H1 (cell line): Measurements from ENCODE around the gene EPX. TPM values are rescaled to one million over a fixed set of nuclear protein-coding genes. Genes with fewer than 3 reads are reported as not detected.

Experiments used
- CTCF ChIA-PET: fragments of 300-600 bp; sonication (Branson Sonifier 250); formaldehyde crosslinking; loops from one replicate; lab custom pipeline; 2021; ENCODE audit not compliant: partially characterized antibody; lab: Charles Lee
- POLR2A ChIA-PET: fragments of 300-600 bp; sonication (Branson Sonifier 250); formaldehyde crosslinking; loops from one replicate; lab custom pipeline; 2021; ENCODE audit warnings: inconsistent platforms; ENCODE audit not compliant: partially characterized antibody; lab: Charles Lee
- DNase-seq, 2 experiments: peaks; one replicate each; pipeline versions ENCODE4 v3.0.0 to v3.0.0-alpha.2; 2010 to 2022; ENCODE audit warnings: low spot score in 2 of 2, low read depth in 1 of 2, mixed read lengths in 1 of 2
- FAIRE-seq: peaks from 2 replicates; lab custom pipeline; 2011; peaks lifted over from hg19 to GRCh38; lab: Jason Lieb, UNC
- H2AFZ ChIP-seq: 2 replicates; pipeline ENCODE4 v1.8.1; 2012; ENCODE audit warnings: low read length, inconsistent platforms
- H2AK5ac ChIP-seq: 2 replicates; pipeline ENCODE4 v1.6.1; 2013; ENCODE audit warnings: low read depth, low read length
- H2BK120ac ChIP-seq: replicated peaks from 2 replicates; pipeline ENCODE3; 2013; ENCODE audit warnings: low read depth, low read length, inconsistent platforms
- H2BK12ac ChIP-seq: 2 replicates; pipeline ENCODE4 v1.6.1; 2013; ENCODE audit warnings: low read depth, low read length
- H2BK15ac ChIP-seq: 2 replicates; pipeline ENCODE4 v1.6.1; 2013; ENCODE audit warnings: low read length
- H2BK20ac ChIP-seq: 2 replicates; pipeline ENCODE4 v1.6.1; 2013; ENCODE audit warnings: low read length
- H2BK5ac ChIP-seq: 2 replicates; pipeline ENCODE4 v1.6.1; 2013; ENCODE audit warnings: low read depth, low read length
- H3K14ac ChIP-seq: 2 replicates; pipeline ENCODE4 v1.6.1; 2013; ENCODE audit warnings: inconsistent platforms; ENCODE audit not compliant: insufficient read length
- H3K18ac ChIP-seq: 2 replicates; pipeline ENCODE4 v1.6.1; 2013; ENCODE audit warnings: low read length; ENCODE audit errors: extremely low read depth
- H3K23ac ChIP-seq: 2 replicates; pipeline ENCODE4 v1.6.1; 2013; ENCODE audit warnings: inconsistent platforms; ENCODE audit not compliant: insufficient read length
- H3K23me2 ChIP-seq: 2 replicates; pipeline ENCODE4 v1.6.1; 2013; ENCODE audit warnings: low read depth, low read length
- H3K27ac ChIP-seq: 2 replicates; pipeline ENCODE4 v1.6.1; 2011; ENCODE audit warnings: low read depth, low read length, inconsistent platforms
- H3K27me3 ChIP-seq, 4 experiments: replicated peaks in 1 of 4; 1 replicate in 1 of 4; 2 replicates in 3 of 4; pipeline versions ENCODE4 v1.6.1 to v1.8.1; 2011 to 2013; ENCODE audit warnings: low read length in 3 of 4, mild to moderate bottlenecking in 3 of 4, inconsistent platforms in 2 of 4, mixed read lengths in 2 of 4, moderate library complexity in 1 of 4; ENCODE audit not compliant: control insufficient read depth in 3 of 4, insufficient read depth in 3 of 4; ENCODE audit errors: extremely low read depth in 1 of 4
- H3K36me3 ChIP-seq, 4 experiments: 2 replicates each; pipeline versions ENCODE4 v1.6.1 to v1.8.1; 2011 to 2013; ENCODE audit warnings: mild to moderate bottlenecking in 4 of 4, low read length in 3 of 4, moderate library complexity in 2 of 4, control low read depth in 1 of 4, inconsistent platforms in 1 of 4; ENCODE audit not compliant: insufficient read depth in 4 of 4, control insufficient read depth in 2 of 4
- H3K4ac ChIP-seq: replicated peaks from 2 replicates; pipeline ENCODE3; 2013; ENCODE audit warnings: low read length, low read depth, mixed read lengths, inconsistent platforms; ENCODE audit not compliant: insufficient read length
- H3K4me1 ChIP-seq, 4 experiments: replicated peaks in 1 of 4; 1 replicate in 1 of 4; 2 replicates in 3 of 4; pipeline versions ENCODE4 v1.6.1 to v1.8.1; 2011 to 2013; ENCODE audit warnings: low read length in 3 of 4, inconsistent platforms in 2 of 4, mixed read lengths in 1 of 4; ENCODE audit not compliant: insufficient read depth in 4 of 4, control insufficient read depth in 3 of 4
- H3K4me2 ChIP-seq, 2 experiments: 2 replicates each; pipeline versions ENCODE4 v1.6.1 to v1.8.1; 2011 to 2013; ENCODE audit warnings: low read depth in 2 of 2, low read length in 2 of 2, control low read depth in 1 of 2, inconsistent platforms in 1 of 2, mild to moderate bottlenecking in 1 of 2; ENCODE audit not compliant: insufficient read depth in 1 of 2
- H3K4me3 ChIP-seq, 4 experiments: fragments of 200-600, 300-600 bp in 1 of 4; sonication (generic), shearing (Covaris generic), sonication (Bioruptor Twin) in 1 of 4; 2 replicates each; pipeline versions ENCODE4 v1.5.1 to v1.8.1; 2011 to 2016; ENCODE audit warnings: low read length in 4 of 4, low read depth in 3 of 4, control low read depth in 2 of 4, inconsistent platforms in 2 of 4, mild to moderate bottlenecking in 2 of 4, mixed read lengths in 1 of 4, moderate library complexity in 1 of 4; ENCODE audit not compliant: insufficient read depth in 2 of 4; ENCODE audit errors: extremely low read depth in 1 of 4
- H3K56ac ChIP-seq: replicated peaks from 2 replicates; pipeline ENCODE3; 2013; ENCODE audit warnings: low read depth, mild to moderate bottlenecking, mixed read lengths, low read length, inconsistent platforms; ENCODE audit not compliant: insufficient read length
- H3K79me1 ChIP-seq: 2 replicates; pipeline ENCODE4 v1.6.1; 2013; ENCODE audit warnings: low read depth, low read length, control low read depth
- H3K79me2 ChIP-seq, 2 experiments: 2 replicates each; pipeline versions ENCODE4 v1.6.1 to v1.8.1; 2012 to 2013; ENCODE audit warnings: low read length in 2 of 2, mild to moderate bottlenecking in 2 of 2, inconsistent platforms in 1 of 2; ENCODE audit not compliant: insufficient read depth in 2 of 2, control insufficient read depth in 1 of 2
- H3K9ac ChIP-seq, 4 experiments: replicated peaks in 1 of 4; 1 replicate in 1 of 4; 2 replicates in 3 of 4; pipeline versions ENCODE4 v1.6.1 to v1.8.1; 2011 to 2013; ENCODE audit warnings: low read depth in 3 of 4, low read length in 3 of 4, control low read depth in 2 of 4, mild to moderate bottlenecking in 2 of 4, moderate library complexity in 2 of 4, inconsistent platforms in 1 of 4; ENCODE audit errors: extremely low read depth in 1 of 4
- H3K9me3 ChIP-seq, 2 experiments: 2 replicates each; pipeline versions ENCODE4 v1.6.1 to v1.8.1; 2012 to 2013; ENCODE audit warnings: mild to moderate bottlenecking in 2 of 2, moderate library complexity in 2 of 2, control low read depth in 1 of 2, inconsistent platforms in 1 of 2, low read depth in 1 of 2, low read length in 1 of 2, mixed read lengths in 1 of 2; ENCODE audit not compliant: insufficient read depth in 2 of 2
- H4K20me1 ChIP-seq, 2 experiments: replicated peaks in 1 of 2; 2 replicates each; pipeline versions ENCODE3 to v1.8.1; 2011 to 2013; ENCODE audit warnings: inconsistent platforms in 2 of 2, low read length in 2 of 2, mild to moderate bottlenecking in 1 of 2; ENCODE audit not compliant: insufficient read depth in 2 of 2, control insufficient read depth in 1 of 2
- H4K5ac ChIP-seq: 2 replicates; pipeline ENCODE4 v1.6.1; 2013; ENCODE audit warnings: low read length, low read depth, mixed read lengths, inconsistent platforms; ENCODE audit not compliant: insufficient read length
- H4K8ac ChIP-seq: 2 replicates; pipeline ENCODE4 v1.8.0; 2013; ENCODE audit warnings: mild to moderate bottlenecking, moderate library complexity, low read length, inconsistent platforms; ENCODE audit not compliant: insufficient read depth; ENCODE audit errors: extremely low read depth
- H4K91ac ChIP-seq: replicated peaks from 2 replicates; pipeline ENCODE3; 2013; ENCODE audit warnings: low read length, mixed read lengths, inconsistent platforms; ENCODE audit not compliant: insufficient read length
- GTF2F1 ChIP-seq: IDR thresholded peaks from 2 replicates; pipeline ENCODE4 v1.6.1; 2012; ENCODE audit warnings: low read depth, low read length, improper control_type of control experiment, borderline replicate concordance
- NANOG ChIP-seq: IDR thresholded peaks from 2 replicates; pipeline ENCODE4 v1.6.1; 2011; ENCODE audit warnings: low read length, low read depth, mild to moderate bottlenecking, inconsistent platforms; ENCODE audit not compliant: insufficient read depth, poor library complexity, severe bottlenecking
- WGBS, 2 experiments: shearing (Covaris generic) in 1 of 2; methylation state at CpG; one replicate each; pipeline versions ENCODE4 v1.1.6 to v1.1.7; 2013 to 2015; ENCODE audit warnings: low lambda C conversion rate in 2 of 2, mixed read lengths in 2 of 2, inconsistent platforms in 1 of 2, low coverage in 1 of 2, missing lambda C conversion rate in 1 of 2; ENCODE audit not compliant: insufficient replicate concordance in 2 of 2, insufficient coverage in 1 of 2, insufficient read length in 1 of 2; ENCODE audit errors: extremely low coverage in 1 of 2, missing lambda C conversion rate in 1 of 2; 5-methylcytosine and 5-hydroxymethylcytosine counted together
- polyA plus RNA-seq, 7 experiments: library from polyadenylated mRNA; depleted of rRNA in 3 of 7; stranded (reverse) in 5 of 7; unstranded in 2 of 7; fragments of >200 nt in 5 of 7; fragments of 200-250 nt in 2 of 7; gene quantifications; 1 replicate in 5 of 7; 2 replicates in 1 of 7; 4 replicates in 1 of 7; pipeline versions ENCODE4 v1.2.1 to v1.2.3, GENCODE V29; 2011 to 2013; ENCODE audit warnings: missing spikeins in 2 of 7, mixed read lengths in 2 of 7
- total RNA-seq: library from RNA; stranded (reverse); fragmentation: NEBNext Ultra II Directional; extraction: Animal tissue kit (Norgen Biotek cat#: 25700); gene quantifications from 2 replicates; pipeline ENCODE4 v1.2.1, GENCODE V29; 2021

The EPX gene
- total and polyA plus RNA-seq, 2 of the 8 experiments (the other 6 are each of a cell fraction or from before 2014, with no cell fraction given) = not detected

- CTCF ChIA-PET = interaction anchor here (1.5 to 1.7 kb wide), 2 partner anchors 15 to 35 kb away, joined by 3 to 5 read pairs; no protein-coding TSS in a partner anchor
- no peaks in the 10 kb centered on the region for H3K23me2 ChIP-seq
Measured at GRCh38 chr17:58234512-58234911, 42.0 kb downstream of the EPX start.

More at GRCh38 chr17:58234512-58234911, 42.0 kb downstream of the EPX start:
- H3K4ac ChIP-seq = no peak overlapping the region
- H2BK20ac ChIP-seq = no peak overlapping the region
- no peak overlapping the region for H3K9ac ChIP-seq
- no peak overlapping the region for H4K91ac ChIP-seq
- H3K27ac ChIP-seq = no peak overlapping the region
- no peak overlapping the region for H2BK12ac ChIP-seq
- H3K27me3 ChIP-seq = peaks cover 0 to 9% (median 4%) of the 10 kb centered on the region in 4 experiments; a peak in 4 of 7 replicates
- no peak overlapping the region for H2BK15ac ChIP-seq
- H2AFZ ChIP-seq = no peak overlapping the region
- H3K79me1 ChIP-seq = no peaks in the 10 kb centered on the region
- TF ChIP-seq NANOG = no peak
- TF ChIP-seq GTF2F1 = no peak
- H2AK5ac ChIP-seq = no peak overlapping the region
- no peak overlapping the region for H4K8ac ChIP-seq
- DNase-seq (no peak), FAIRE-seq (no peak)
- H3K18ac ChIP-seq = no peak overlapping the region
- H4K20me1 ChIP-seq = no peaks in the 10 kb centered on the region
- H3K9me3 ChIP-seq = no peaks in the 10 kb centered on the region
- 80% methylated on average over 3 of the region's 3 CpGs; no CpG with 5 or more reads in 1 of the 2 experiments for WGBS, 2 experiments
- H3K4me1 ChIP-seq = no peaks in the 10 kb centered on the region
- H3K56ac ChIP-seq = no peak overlapping the region
- H4K5ac ChIP-seq = no peak overlapping the region
- no peak overlapping the region for H3K4me2 ChIP-seq
- H2BK120ac ChIP-seq = no peak overlapping the region
- H2BK5ac ChIP-seq = no peak overlapping the region
- no peaks in the 10 kb centered on the region for H3K79me2 ChIP-seq
- H3K36me3 ChIP-seq = no peaks in the 10 kb centered on the region
- no peak overlapping the region for H3K14ac ChIP-seq
- no peak overlapping the region for H3K4me3 ChIP-seq
- no peak overlapping the region for H3K23ac ChIP-seq
- POLR2A ChIA-PET = no interaction called here
